Mucosa of descending colon (tissue), 3 donors: ENCODE results near the gene CSTA. TPM values are rescaled to one million over a fixed set of nuclear protein-coding genes. Genes with fewer than 3 reads are reported as not detected.
A peak's percentile ranks its signal among the peaks of the same experiment; 100 is the strongest.

Experiments used
- ATAC-seq: fragments of 200-7000 bp; cut with Tn5 transposase; one replicate; pipeline ENCODE4 v1.9.1; 2020; ENCODE audit warnings: mild to moderate bottlenecking, moderate library complexity
- DNase-seq, 3 donors: peaks; one replicate each; pipeline ENCODE4 v3.0.0-alpha.2; 2020
- H3K36me3 ChIP-seq: fragments of 200-600 bp; one replicate; pipeline ENCODE4 v1.8.0; 2021; ENCODE audit warnings: low read depth, mild to moderate bottlenecking
- H3K4me1 ChIP-seq: fragments of 200-600 bp; one replicate; pipeline ENCODE4 v1.8.0; 2021; ENCODE audit warnings: low read depth, mild to moderate bottlenecking
- H3K4me3 ChIP-seq: fragments of 200-600 bp; one replicate; pipeline ENCODE4 v1.8.0; 2021; ENCODE audit warnings: mild to moderate bottlenecking
- H3K9me3 ChIP-seq: fragments of 200-600 bp; one replicate; pipeline ENCODE4 v1.8.0; 2021; ENCODE audit warnings: mild to moderate bottlenecking
- intact Hi-C, 2 donors: fragments of 100-400 bp; cut with DNase I in 1 of 2; cut with micrococcal nuclease in 1 of 2; formaldehyde crosslinking; loops; one replicate each; pipeline versions ENCODE4 v1.11.0 to v1.11.1; 2022; cut with DNase I, micrococcal nuclease
- total RNA-seq, 3 donors: library from RNA; stranded (reverse); fragmentation: NEBNext Ultra II Directional in 2 of 3; extraction: Animal tissue kit (Norgen Biotek cat#: 25700) in 2 of 3; gene quantifications; one replicate each; pipeline versions ENCODE4 v1.2.1 to v1.2.4, GENCODE V29; 2021 to 2023
- TF ChIP-seq, protein P1 (sequence below): fragments of 200-600 bp; IDR thresholded peaks from one replicate; pipeline ENCODE4 v1.8.0; 2022; ENCODE audit warnings: antibody characterized with exemption, mild to moderate bottlenecking
- donor health status: DM: no; HTN: no; CAD: no; lungs with moderate emphysema.
- donor health status: DM: no; HTN: no; CAD: no.
- donor health status: DM: no; HTN: yes; CAD: no.

CSTA gene
- total RNA-seq, 3 donors from 2014 or later: 0.96 to 1.8 (median 1.5) TPM

DNA sequence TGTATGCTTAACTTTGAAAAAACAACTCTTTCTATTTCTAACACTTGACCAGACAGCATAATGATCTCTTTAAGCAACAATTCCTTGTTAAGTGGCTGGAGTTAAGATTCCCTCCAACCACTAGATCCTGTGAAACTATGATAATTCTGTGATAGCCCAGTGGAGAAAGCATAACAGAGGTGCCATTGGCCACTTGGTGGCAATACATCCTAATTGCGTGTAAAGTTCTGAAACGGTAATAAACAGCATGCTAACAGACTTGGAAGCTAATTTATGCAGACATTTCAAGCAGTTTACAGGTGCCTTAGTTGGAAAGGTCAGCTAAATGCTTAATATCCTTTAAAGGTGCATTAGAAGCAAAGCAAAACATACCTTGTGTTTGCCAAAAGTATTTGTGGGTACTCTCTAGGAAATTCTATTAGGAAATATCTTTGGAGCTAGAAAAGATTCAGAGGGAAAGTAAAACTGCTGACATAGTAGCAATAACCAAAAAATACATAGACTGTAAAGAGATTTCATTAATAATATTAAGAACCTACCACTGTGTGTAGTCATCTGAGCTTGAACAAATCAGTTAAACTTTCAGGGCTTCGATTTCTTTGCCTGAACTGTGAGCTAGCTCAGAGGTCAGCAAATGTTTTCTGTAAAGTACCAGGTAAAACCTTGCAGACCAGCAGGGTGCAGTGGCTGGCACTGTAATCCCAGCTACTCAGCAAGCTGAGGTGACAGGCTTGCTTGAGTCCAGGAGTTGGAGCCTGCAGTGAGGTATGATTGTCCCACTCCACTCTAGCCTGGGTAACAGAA is 19.0 kb upstream of the CSTA start:
- peak in 2 of 3 donors; percentile 67 to 72 for DNase-seq
- intact Hi-C loops: loop anchor here in 1 of 2 donors (5.0 kb wide), 1 partner anchor 51 kb away; no protein-coding TSS in a partner anchor
- Histone ChIP-seq H3K4me1 (peaks cover 31% of the 10 kb centered on the region), H3K4me3 (no peak overlapping the region), H3K9me3 (no peaks in the 10 kb centered on the region), H3K36me3 (no peaks in the 10 kb centered on the region)
- peak; percentile 83 for ATAC-seq
- TF ChIP-seq, protein P1, sequence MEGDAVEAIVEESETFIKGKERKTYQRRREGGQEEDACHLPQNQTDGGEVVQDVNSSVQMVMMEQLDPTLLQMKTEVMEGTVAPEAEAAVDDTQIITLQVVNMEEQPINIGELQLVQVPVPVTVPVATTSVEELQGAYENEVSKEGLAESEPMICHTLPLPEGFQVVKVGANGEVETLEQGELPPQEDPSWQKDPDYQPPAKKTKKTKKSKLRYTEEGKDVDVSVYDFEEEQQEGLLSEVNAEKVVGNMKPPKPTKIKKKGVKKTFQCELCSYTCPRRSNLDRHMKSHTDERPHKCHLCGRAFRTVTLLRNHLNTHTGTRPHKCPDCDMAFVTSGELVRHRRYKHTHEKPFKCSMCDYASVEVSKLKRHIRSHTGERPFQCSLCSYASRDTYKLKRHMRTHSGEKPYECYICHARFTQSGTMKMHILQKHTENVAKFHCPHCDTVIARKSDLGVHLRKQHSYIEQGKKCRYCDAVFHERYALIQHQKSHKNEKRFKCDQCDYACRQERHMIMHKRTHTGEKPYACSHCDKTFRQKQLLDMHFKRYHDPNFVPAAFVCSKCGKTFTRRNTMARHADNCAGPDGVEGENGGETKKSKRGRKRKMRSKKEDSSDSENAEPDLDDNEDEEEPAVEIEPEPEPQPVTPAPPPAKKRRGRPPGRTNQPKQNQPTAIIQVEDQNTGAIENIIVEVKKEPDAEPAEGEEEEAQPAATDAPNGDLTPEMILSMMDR: no peak

DNA sequence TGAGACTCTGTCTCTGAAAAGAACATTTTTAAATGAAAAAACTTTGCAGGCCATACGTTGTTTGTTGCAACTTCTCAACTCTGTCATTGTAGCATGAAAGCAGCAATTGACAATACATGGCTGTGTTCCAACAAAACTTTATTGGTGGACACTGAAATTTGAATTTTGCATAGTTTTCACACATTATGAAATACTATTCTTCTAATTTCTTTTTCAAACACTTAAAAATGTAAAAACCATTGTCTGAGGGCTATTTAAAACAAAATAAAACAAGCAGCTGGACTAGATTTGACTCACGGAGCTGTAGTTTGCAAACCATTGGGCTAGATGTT is 18.5 kb upstream of the CSTA start:
- Histone ChIP-seq H3K4me1 (peaks cover 36% of the 10 kb centered on the region), H3K9me3 (no peaks in the 10 kb centered on the region), H3K4me3 (no peak overlapping the region), H3K36me3 (no peaks in the 10 kb centered on the region)
- ATAC-seq (no peak), DNase-seq (no peak)
- TF ChIP-seq, protein P1: no peak
- intact Hi-C loops: loop anchor here in 1 of 2 donors (5.0 kb wide), 1 partner anchor 51 kb away; no protein-coding TSS in a partner anchor

DNA sequence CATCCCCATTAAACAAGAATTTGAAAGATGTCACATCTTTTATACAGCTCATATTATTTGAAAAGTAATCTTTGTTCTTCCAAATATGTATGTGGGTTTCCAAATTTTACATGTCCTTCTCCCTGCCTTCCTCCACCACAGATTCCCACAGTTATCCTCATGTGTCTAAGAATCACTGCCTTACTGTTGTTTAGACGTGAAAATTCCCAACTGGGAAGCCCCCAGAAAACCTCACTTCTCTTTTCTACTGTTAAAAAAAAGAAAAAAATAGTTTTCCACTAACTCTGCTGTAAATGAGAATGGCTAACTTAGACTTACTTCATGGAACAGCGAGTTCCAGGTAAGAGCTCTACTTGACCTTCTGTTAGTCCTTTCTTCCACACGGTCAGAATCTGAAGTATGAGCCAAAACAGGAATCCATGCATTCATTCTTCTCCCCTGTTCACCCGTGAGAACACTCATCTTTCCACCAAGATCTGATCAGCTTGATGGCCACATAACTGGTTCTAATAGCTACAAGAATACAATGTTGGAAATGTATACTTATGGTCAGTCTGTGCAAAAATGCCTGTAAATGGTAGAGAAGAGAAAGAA is 17.9 kb upstream of the CSTA start:
- Histone ChIP-seq H3K4me1 (peaks cover 36% of the 10 kb centered on the region), H3K9me3 (no peaks in the 10 kb centered on the region), H3K4me3 (no peak overlapping the region), H3K36me3 (no peaks in the 10 kb centered on the region)
- ATAC-seq: no peak
- intact Hi-C loops: loop anchor here in 1 of 2 donors (5.0 kb wide), 1 partner anchor 50 kb away; no protein-coding TSS in a partner anchor
- TF ChIP-seq, protein P1: no peak
- no peak for DNase-seq

DNA sequence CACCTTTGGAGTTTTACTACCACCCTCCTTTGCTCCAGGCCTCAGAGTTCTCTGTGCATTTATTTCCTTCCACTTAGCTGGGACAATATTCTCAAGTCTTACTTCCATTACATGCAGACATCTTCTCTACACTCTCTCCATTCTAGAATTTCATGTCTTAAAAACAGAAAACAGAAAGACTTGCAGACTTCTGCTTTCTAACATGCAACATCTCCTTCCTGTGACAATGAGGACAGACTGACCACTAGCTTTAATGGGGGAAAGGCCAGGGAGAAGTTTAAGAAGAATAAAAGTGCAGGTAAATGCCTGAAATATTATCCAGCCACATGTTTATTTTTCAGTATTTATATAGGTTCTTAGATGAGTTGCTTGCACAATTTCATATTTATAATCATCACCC is 17.1 kb upstream of the CSTA start:
- ATAC-seq (no peak), DNase-seq (no peak)
- Histone ChIP-seq H3K4me3 (no peak overlapping the region), H3K4me1 (peaks cover 36% of the 10 kb centered on the region), H3K36me3 (no peaks in the 10 kb centered on the region), H3K9me3 (no peaks in the 10 kb centered on the region)
- intact Hi-C loops: loop anchor here in 1 of 2 donors (5.0 kb wide), 1 partner anchor 49 kb away; no protein-coding TSS in a partner anchor
- TF ChIP-seq, protein P1: no peak

DNA sequence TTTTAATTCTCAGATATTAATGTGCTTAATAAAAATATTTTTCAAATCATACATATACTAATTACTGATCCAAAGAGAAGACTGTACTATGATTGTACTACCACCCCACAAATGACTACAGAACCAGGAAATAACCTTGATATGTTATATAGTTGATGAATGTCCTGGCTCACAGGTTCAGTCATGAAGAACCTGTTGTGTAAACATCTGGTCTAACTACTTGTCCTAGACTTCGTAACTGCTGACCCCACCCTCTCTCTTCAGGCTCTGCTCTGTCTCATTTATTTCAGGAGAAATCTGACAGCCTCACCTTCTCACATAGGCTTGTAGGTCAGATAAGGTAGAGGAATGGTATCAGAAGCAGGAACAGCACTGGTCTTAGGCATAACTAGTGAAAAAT is 14.7 kb upstream of the CSTA start:
- DNase-seq: peak in 1 of 3 donors; percentile 58
- intact Hi-C loops: no loop called here
- TF ChIP-seq, protein P1: no peak
- no peaks in the 10 kb centered on the region for H3K9me3 ChIP-seq
- ATAC-seq: peak; percentile 90
- H3K4me3 ChIP-seq: no peak overlapping the region
- peaks cover 40% of the 10 kb centered on the region for H3K4me1 ChIP-seq
- H3K36me3 ChIP-seq: no peaks in the 10 kb centered on the region
